Testis (tissue), 5 donors: Measurements from ENCODE around the gene RAB6B. TPM values are rescaled to one million over a fixed set of nuclear protein-coding genes. Genes with fewer than 3 reads are reported as not detected.

Experiments used
- DNase-seq: peaks from one replicate; pipeline ENCODE4 v3.0.0-alpha.2; 2019
- H3K27ac ChIP-seq, 2 donors: fragments of 200-600 bp; sonication (generic); one replicate each; pipeline ENCODE4 v1.5.1; 2019
- H3K27me3 ChIP-seq: fragments of 200-600 bp; sonication (generic); one replicate; pipeline ENCODE4 v1.5.1; 2019
- H3K36me3 ChIP-seq: fragments of 200-600 bp; sonication (generic); one replicate; pipeline ENCODE4 v1.5.1; 2017; ENCODE audit warnings: low read depth; ENCODE audit errors: missing control alignments
- H3K4me1 ChIP-seq: fragments of 200-600 bp; sonication (generic); one replicate; pipeline ENCODE4 v1.5.1; 2019
- H3K4me3 ChIP-seq, 2 donors: fragments of 200-600 bp; sonication (generic); one replicate each; pipeline ENCODE4 v1.5.1; 2017 to 2019
- H3K9me3 ChIP-seq: fragments of 200-600 bp; sonication (generic); one replicate; pipeline ENCODE4 v1.5.1; 2017
- CTCF ChIP-seq, 3 experiments: fragments of 450-650 bp in 2 of 3; fragments of 200-600 bp in 1 of 3; sonication (generic) in 1 of 3; IDR thresholded peaks; one replicate each; pipeline ENCODE4 v1.5.1; 2016 to 2019; ENCODE audit warnings: antibody characterized with exemption in 3 of 3, mild to moderate bottlenecking in 2 of 3, moderate library complexity in 1 of 3
- POLR2A ChIP-seq: fragments of 450-650 bp; IDR thresholded peaks from one replicate; pipeline ENCODE4 v1.6.1; 2017; ENCODE audit warnings: antibody characterized with exemption, mild to moderate bottlenecking, moderate library complexity
- WGBS, 2 donors: methylation state at CpG; one replicate each; pipeline ENCODE4 v1.1.5; 2018; 5-methylcytosine and 5-hydroxymethylcytosine counted together
- intact Hi-C: fragments of 100-400 bp; cut with DNase I; formaldehyde crosslinking; loops from one replicate; pipeline ENCODE4 v1.15.1; 2023; ENCODE audit warnings: low total_unique reads
- long read RNA-seq, 2 donors: transcript quantifications; one replicate each; lab custom pipeline, GENCODE V29; 2026
- polyA plus RNA-seq: library from polyadenylated mRNA; stranded (reverse); fragments of 350-450 nt; fragmentation: Illumina TruSeq; extraction: RNeasy Lipid Tissue Mini Kit (QIAGEN cat#74804); gene quantifications from one replicate; pipeline ENCODE4 v1.2.3, GENCODE V29; 2014; ENCODE audit warnings: low read depth, low replicate concordance; ENCODE audit not compliant: insufficient read depth
- total RNA-seq, 2 donors: library from RNA; depleted of rRNA; stranded (reverse); fragments of >200 nt; gene quantifications; one replicate each; pipeline ENCODE4 v1.2.3, GENCODE V29; 2016

The RAB6B gene
- 1 to 10 TPM; 5.1 to 7.0 TPM for total RNA-seq
- 8.6 TPM for polyA plus RNA-seq
- long read RNA-seq, donor 1, full-length matches to known transcripts = 11 of 11 reads
- long read RNA-seq, donor 1, partial matches to known transcripts = 0 of 11 reads
- long read RNA-seq, donor 1, other reads (novel, unspliced or antisense) = 0 of 11 reads
- long read RNA-seq, donor 2, full-length matches to known transcripts = 3 of 3 reads
- long read RNA-seq, donor 2, partial matches to known transcripts = 0 of 3 reads
- long read RNA-seq, donor 2, other reads (novel, unspliced or antisense) = 0 of 3 reads

GRCh38 chr3:133895208-133896001 lies at the start of gene RAB6B:
Gene RAB6B (minus strand): TSS chr3:133895882. CDS start chr3:133895466, 416 bp downstream.
- DNase-seq = peak; percentile 56
- Histone ChIP-seq H3K27me3 (no peaks in the 10 kb centered on the region), H3K36me3 (no peaks in the 10 kb centered on the region), H3K9me3 (no peaks in the 10 kb centered on the region), H3K4me3 (peak within 1 kb of the TSS; percentile 61 to 73), H3K4me1 (peaks cover 8% of the 10 kb centered on the region), H3K27ac (no peak within 1 kb of the TSS)
- intact Hi-C loops = no loop called here
- TF ChIP-seq POLR2A = no peak
- TF ChIP-seq CTCF (IDR thresholded peaks at IDR 0.05) = no peak
- WGBS, 2 donors = 0 to 1% methylated on average over 38 to 79 of the region's 80 CpGs

- Histone ChIP-seq H3K36me3 (no peaks in the 10 kb centered on the region), H3K9me3 (no peaks in the 10 kb centered on the region), H3K4me3 (no peak overlapping the region), H3K27me3 (no peaks in the 10 kb centered on the region), H3K27ac (no peak overlapping the region), H3K4me1 (peaks cover 12% of the 10 kb centered on the region)
- no peak for DNase-seq
- 59 to 61% methylated on average over 11 to 13 of the region's 13 CpGs for WGBS, 2 donors
- TF ChIP-seq POLR2A (no peak), CTCF (IDR thresholded peaks at IDR 0.05) (no peak)
- intact Hi-C loops = no loop called here
These were observed 49.1 kb upstream of the RAB6B start for GRCh38 chr3:133944641-133945380.

- DNase-seq = no peak
- no peak overlapping the region for H3K27ac ChIP-seq
- H3K36me3 ChIP-seq = no peaks in the 10 kb centered on the region
- no peak for TF ChIP-seq POLR2A
- no peak for TF ChIP-seq CTCF (IDR thresholded peaks at IDR 0.05)
- no peak overlapping the region for H3K4me3 ChIP-seq
- no peaks in the 10 kb centered on the region for H3K27me3 ChIP-seq
- H3K9me3 ChIP-seq = no peaks in the 10 kb centered on the region
- intact Hi-C loops = no loop called here
- H3K4me1 ChIP-seq = peaks cover 12% of the 10 kb centered on the region
- WGBS, 2 donors = 74 to 97% methylated on average over 2 of the region's 2 CpGs
These were observed 48.5 kb upstream of the RAB6B start for GRCh38 chr3:133944181-133944580.

- TF ChIP-seq POLR2A (no peak), CTCF (IDR thresholded peaks at IDR 0.05) (no peak)
- Histone ChIP-seq H3K4me3 (no peak overlapping the region), H3K27me3 (no peaks in the 10 kb centered on the region), H3K4me1 (peaks cover 12% of the 10 kb centered on the region), H3K9me3 (no peaks in the 10 kb centered on the region), H3K27ac (no peak overlapping the region), H3K36me3 (no peaks in the 10 kb centered on the region)
- intact Hi-C loops = no loop called here
- WGBS, 2 donors = 68 to 78% methylated on average over 5 of the region's 5 CpGs
- peak; percentile 37 for DNase-seq
These were observed 48.0 kb upstream of the RAB6B start for GRCh38 chr3:133943639-133944141.
